Femur (tissue), 1 donor: ENCODE measurements around the gene ARIH2.
"Not testable (repeated sequence)": the region's sequence is repeated elsewhere in the genome, so short reads cannot be mapped to it uniquely, and the experiment has no call there.

Experiments used
- DNase-seq: peaks from one replicate; pipeline ENCODE4 v3.0.0-alpha.2; 2017

ARIH2 gene

DNA sequence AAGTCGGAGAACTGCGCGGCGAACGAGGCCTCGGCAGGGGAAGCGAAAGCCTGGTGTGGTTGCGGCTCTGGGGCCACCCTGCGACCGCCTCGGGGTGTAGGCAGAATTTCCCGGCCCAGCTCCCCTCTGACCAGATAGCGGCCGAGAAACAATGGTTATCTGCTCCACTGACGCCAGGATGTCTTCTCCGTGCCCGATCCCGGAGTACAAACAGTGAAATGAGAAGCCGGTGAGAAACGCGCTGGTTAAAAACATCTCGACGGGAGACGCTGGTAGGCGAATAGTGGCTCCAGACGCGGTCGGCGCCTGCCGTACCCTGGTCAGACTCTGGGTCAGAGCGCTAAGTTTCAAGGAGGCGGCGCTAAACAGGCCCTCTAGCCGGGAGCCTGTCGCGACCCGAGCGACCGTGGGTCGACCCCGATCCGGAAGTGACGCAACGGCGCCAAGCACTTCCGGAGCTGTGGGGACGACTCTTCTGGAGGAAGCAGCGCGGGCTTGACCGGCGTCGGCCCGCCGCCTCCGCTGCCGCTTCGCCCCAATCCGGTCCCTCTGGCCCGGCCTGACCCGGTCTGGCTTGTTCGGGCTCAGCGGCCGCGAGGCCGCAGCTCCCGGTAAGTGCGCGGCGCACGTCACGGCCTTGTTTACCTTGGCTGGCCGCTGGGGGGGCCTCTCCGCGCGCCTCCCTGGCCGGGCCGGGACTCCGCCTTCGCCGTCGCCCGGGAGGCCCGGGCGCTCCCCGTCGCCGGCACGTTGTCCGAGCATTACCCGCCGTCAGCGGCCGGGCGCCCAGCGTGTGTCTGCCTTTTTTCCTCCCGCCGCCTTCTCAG is at the start of gene ARIH2:
Gene ARIH2, plus strand, starts transcription at position 455 of the 827 bp plus-strand sequence. CDS start 8,717 bp downstream, outside the sequence.
- DNase-seq = peak; percentile 97

DNA sequence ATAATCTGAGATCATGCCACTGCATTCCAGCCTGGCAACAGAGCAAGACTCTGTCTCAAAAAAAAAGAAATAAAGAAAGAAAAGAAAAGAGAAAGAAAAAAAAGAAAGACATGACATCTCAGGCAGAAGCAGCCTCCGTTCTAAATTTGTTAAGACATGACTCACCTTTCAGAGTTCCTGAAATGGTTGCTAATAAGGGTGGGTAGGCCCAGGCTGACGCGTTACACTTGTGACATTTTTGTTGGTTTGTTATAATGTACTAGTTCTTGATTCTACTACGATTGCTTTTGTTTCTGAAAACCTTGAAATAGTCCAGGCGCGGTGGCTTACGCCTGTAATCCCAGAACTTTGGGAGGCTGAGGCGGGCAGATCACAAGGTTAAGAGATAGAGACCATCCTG is 41.0 kb upstream of the ARIH2 start:
- no peak for DNase-seq

GRCh38 chr3:48879307-48879993 is 39.2 kb upstream of the ARIH2 start:
- no peak for DNase-seq

GRCh38 chr3:48879994-48880377 is 38.7 kb upstream of the ARIH2 start:
- DNase-seq = no peak

DNA sequence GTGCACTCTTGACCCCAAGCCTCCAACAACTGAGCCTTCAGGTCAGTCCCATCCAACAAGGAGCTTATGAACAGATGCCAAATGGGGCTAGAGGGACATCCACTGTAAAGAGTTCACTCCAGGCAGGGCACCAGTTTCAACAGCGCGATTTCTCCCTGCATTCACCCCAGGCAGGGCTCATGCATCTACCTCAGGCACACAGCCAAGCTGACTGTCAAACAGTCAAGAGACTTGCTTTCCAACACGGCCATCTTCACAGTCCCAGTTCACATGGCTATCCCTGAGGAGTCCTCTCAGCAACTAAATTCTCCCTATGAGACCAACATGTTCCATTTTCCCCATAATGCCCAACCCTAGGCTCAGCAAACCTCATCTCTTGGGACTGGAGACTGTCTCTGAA is 37.6 kb upstream of the ARIH2 start:
- DNase-seq = no peak

- DNase-seq = no peak
Observed at GRCh38 chr3:48881652-48882114, 37.0 kb upstream of the ARIH2 start.

GRCh38 chr3:48885753-48886152 is 32.9 kb upstream of the ARIH2 start:
- no peak for DNase-seq

DNA sequence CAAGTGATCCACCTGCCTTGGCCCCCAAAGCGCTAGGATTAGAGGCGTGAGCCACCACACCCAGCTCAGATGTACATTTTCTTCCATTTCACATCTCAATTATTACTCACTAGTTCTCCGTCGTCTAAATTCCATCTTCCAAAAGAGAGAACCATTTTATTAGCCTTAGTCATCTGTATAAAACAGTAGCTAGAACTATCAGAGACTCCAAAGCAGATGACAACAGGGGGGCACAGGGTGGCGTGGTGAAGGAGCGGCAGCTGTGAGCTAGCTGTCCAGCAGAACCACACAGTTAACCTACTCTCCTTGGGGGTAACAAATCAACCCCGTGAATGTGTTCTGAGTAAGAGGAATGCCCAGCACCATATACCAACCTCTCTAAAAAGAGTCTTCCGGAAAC is 27.0 kb upstream of the ARIH2 start:
- no peak for DNase-seq

DNA sequence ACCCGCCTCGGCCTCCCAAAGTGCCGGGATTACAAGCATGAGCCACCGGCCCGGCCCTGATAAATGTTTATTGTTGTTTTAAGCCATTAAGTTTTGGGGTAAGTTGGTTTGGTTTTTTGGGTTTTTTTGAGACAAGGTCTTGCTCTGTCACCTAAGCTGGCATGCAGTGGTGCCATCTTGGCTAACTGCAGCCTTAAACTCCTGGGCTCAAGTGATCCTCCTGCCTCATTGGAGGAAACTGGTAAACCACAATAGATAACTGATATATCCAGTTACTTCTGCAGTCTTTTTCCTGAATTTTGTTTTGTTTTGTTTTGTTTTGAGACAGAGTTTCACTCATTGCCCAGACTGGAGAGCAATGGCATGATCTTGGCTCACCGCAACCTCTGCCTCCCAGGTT is 24.1 kb upstream of the ARIH2 start:
- DNase-seq = no peak

DNA sequence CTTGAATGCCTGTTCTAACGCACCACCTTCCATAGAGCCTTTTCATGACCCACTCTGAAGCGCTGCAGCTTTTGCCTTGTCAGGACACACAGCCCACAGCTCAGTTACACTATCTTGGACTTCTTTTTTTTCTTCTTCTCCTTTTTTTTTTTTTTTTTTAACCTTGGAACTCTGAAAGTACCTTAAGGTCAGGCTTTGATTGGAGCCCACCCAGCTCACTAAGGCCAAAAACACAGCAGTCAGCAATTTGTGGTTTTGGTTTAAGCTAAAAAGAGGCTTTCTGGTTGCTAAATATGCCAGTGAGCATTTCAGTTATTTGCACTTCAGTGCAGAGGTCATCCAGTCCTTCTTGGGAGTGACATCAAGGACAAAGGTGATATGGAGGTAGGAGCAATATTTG is 21.7 kb upstream of the ARIH2 start:
- peak; percentile 38 for DNase-seq

GRCh38 chr3:48897460-48898376 is 20.9 kb upstream of the ARIH2 start:
- DNase-seq = peak; percentile 25

DNA sequence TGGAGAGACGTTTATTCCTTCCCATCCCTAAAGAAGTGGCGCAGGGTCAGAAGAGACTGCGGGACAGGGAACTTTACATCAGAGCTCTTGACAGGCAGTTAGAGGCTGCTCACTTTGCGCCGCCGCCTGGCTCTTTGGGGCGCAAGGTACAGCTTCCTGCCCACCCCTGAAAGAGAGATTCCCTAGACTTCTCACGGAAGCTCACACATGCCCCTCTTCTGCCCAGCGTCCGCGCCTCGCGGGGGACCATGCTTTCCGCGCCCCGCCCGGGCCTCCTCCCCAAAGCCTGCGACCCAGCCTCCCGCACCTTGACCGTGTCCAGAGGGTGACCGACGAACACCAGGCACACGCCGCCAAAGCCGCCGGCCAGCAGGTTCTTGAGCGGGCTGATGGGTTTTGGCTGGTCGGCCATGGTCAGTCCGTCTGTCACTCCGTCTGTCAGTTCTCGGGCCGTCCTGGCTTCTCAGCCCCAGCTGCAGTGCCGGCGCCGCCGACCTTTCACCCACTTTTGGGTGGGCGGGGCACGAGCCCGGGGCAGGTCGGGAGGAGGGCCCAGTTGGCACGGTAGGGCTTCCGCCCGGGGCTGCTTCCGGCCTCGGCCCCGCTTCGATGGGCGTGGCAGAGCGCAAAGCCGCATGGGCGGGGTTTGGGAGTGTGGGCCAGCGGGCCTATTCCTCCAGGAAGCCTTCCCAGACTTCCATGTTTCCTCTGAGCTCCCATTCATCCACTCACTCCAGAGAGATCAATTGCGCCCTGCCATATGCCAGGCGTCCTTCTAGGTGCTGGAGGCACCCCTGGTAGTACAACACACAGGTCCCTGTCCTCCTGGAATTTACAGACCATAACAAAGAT is 20.0 kb upstream of the ARIH2 start, which contains the start of gene SLC25A20:
Gene SLC25A20, minus strand, starts transcription at position 500 of the 852 bp plus-strand sequence. Its CDS starts 88 bp downstream, at position 412.
- peak; percentile 92 for DNase-seq

DNA sequence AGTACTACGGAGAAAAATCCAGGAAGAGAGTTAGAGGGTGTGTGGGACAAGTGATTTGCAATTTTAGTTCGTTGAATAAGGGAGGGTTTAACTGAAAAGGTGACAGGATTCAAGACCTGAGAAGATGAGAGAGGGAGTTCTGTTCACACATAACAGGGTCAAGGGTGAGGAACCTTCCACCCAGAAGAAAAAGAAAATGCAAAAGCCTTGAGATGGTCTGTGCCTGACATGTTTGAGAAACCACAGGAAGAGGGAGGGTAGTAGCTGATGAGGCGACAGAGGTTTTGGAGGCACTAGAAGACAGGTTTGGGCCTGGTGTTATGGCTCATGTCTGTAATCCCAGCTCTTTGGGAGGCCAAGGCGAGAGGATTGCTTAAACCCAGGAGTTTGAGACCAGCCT is 19.4 kb upstream of the ARIH2 start:
- DNase-seq = no peak

GRCh38 chr3:48907026-48907425 is 11.6 kb upstream of the ARIH2 start:
- not testable (repeated sequence) for DNase-seq

DNA sequence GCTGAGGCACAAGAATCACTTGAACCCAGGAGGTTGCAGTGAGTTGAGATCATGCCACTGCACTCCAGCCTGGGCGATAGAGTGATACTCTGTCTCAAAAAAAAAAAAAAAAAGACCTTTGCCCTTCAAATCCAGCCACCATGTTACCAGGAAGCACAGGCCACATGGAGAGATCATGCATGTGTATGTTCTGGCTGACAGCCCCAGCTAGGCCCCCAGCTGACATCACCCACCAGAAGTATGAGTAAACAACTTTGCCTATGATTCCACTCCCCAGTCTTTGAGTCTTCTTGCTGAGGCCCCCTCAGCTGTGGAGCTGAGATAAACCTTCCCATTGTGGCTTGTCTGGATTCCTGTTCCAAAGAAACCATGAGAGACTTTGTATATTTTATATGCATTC is 3.3 kb upstream of the ARIH2 start:
- DNase-seq = no peak

DNA sequence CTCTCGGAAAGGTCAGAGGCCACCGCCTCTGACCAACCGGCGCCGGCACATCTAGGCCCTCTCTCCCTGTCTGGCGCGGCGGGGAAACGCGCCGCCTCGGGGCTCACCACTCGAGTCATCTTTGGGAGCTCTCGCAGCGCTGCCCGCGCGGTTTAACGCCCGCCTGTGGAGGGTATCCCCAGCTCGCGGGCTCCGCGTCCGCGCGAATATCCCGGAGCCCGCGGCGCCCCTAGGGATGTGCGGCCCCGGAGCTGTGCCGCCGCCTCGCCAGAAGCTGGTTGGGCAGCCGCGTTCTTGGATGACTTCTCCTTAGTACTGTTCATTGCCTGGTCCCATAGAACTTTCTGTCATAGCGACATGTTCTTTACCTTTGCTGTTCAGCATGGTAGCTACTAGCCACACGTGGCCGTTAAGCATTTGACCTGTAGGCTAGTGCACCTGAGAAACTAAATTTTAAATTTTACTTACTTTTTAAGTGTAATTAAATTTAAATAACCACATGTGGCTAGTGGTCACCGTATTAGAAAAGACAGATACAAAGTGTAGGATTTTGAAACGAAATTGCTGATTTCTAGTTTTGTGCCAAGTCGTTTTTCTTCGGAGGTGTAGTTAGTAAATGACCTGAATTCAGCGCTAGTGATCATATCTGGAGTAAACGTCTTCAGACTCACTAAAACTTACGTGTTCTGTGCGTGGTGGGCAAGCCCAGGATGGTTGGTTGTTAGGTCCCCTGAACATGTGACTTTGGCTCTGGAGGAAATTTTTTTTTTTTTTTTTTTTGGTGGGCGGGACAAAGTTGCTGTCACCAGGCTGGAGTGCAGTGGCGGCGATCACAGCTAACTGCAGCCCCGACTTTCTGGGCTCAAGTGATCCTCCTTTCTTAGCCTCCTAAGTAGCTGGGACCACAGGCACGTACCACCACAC is 835 bp downstream of the ARIH2 start:
- DNase-seq = peak; percentile 40

- DNase-seq = no peak
Observed at GRCh38 chr3:48926425-48927392, 8.1 kb downstream of the ARIH2 start.

- no peak for DNase-seq
Observed at GRCh38 chr3:48927928-48928327, 9.3 kb downstream of the ARIH2 start.

DNA sequence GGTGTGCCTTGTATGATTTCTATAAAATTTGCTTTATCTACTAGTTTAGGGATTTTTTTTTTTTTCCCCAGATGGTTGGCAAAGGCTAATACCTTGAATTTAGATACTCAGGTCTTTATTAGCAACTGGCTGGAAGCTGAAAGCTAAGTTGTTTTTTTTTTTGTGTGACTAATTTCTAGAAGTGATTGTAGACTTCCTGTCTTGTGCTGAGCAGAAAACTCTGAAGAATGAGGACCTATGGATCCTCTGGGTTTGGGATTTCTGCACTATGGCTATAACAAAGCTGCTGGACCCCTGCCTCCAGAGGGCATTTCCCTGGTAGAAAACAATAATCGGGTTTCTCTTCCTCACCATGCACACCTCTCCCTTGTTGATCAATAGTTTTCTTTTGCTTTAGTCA is 10.0 kb downstream of the ARIH2 start:
- DNase-seq = no peak
